PC-3 (cell line): Measurements from ENCODE around the gene PRRC1. TPM values are rescaled to one million over a fixed set of nuclear protein-coding genes. Genes with fewer than 3 reads are reported as not detected.

Experiments
- ATAC-seq: fragments of 200-7000 bp; cut with Tn5 transposase; 2 replicates; pipeline ENCODE4 v1.9.1; 2020; ENCODE audit warnings: mild to moderate bottlenecking, moderate library complexity
- BruUV-seq: library from RNA; stranded (reverse); fragments of 400-500 nt; replicated peaks from 2 replicates; lab custom pipeline; 2021; lab: Mats Ljungman, UMichigan
- CTCF ChIA-PET: fragments of 300-600 bp; sonication (Branson Sonifier 250); formaldehyde crosslinking; loops from one replicate; lab custom pipeline; 2022; ENCODE audit warnings: antibody characterized with exemption; lab: Charles Lee
- POLR2A ChIA-PET: fragments of 300-600 bp; sonication (Branson Sonifier 250); formaldehyde crosslinking; loops from one replicate; lab custom pipeline; 2022; ENCODE audit warnings: antibody characterized with exemption; ENCODE audit not compliant: unreplicated experiment; lab: Charles Lee
- DNase-seq: peaks from one replicate; pipeline ENCODE4 v3.0.0-alpha.2; 2015
- H2AFZ ChIP-seq: fragments of 300-600 bp; sonication (generic); 2 replicates; pipeline ENCODE4 v1.6.0; 2016; ENCODE audit warnings: antibody characterized with exemption, low read length
- H3F3A ChIP-seq: fragments of 300-600 bp; sonication (generic); one replicate; pipeline ENCODE4 v1.6.0; 2017; ENCODE audit warnings: antibody characterized with exemption, low read length, control low read depth, mild to moderate bottlenecking; ENCODE audit not compliant: unreplicated experiment
- H3K27ac ChIP-seq: fragments of 300-600 bp; sonication (generic); 2 replicates; pipeline ENCODE4 v1.5.1; 2016; ENCODE audit warnings: mild to moderate bottlenecking, low read length
- H3K27me3 ChIP-seq: fragments of 300-600 bp; sonication (generic); 2 replicates; pipeline ENCODE4 v1.6.1; 2016; ENCODE audit warnings: low read length, mixed read lengths
- H3K36me3 ChIP-seq: fragments of 300-600 bp; sonication (generic); 2 replicates; pipeline ENCODE4 v1.6.1; 2016; ENCODE audit warnings: low read depth, mixed run types, low read length, mixed read lengths
- H3K4me1 ChIP-seq: fragments of 300-600 bp; sonication (generic); 2 replicates; pipeline ENCODE4 v1.5.1; 2016; ENCODE audit warnings: low read length; ENCODE audit not compliant: insufficient read depth
- H3K4me2 ChIP-seq: fragments of 300-600 bp; sonication (generic); 2 replicates; pipeline ENCODE4 v1.6.0; 2016; ENCODE audit warnings: low read length
- H3K4me3 ChIP-seq: fragments of 300-600 bp; sonication (generic); 2 replicates; pipeline ENCODE4 v1.5.1; 2016; ENCODE audit warnings: mild to moderate bottlenecking, low read length, mixed read lengths
- H3K79me2 ChIP-seq: fragments of 300-600 bp; sonication (generic); 2 replicates; pipeline ENCODE4 v1.6.1; 2017; ENCODE audit warnings: low read length, mixed read lengths
- H3K9ac ChIP-seq: fragments of 300-600 bp; sonication (generic); 2 replicates; pipeline ENCODE4 v1.6.0; 2016; ENCODE audit warnings: mild to moderate bottlenecking, low read length
- H3K9me2 ChIP-seq: fragments of 300-600 bp; sonication (generic); replicated peaks from 2 replicates; pipeline ENCODE4 v1.6.1; 2016; ENCODE audit warnings: mixed run types, low read length, mixed read lengths
- H3K9me3 ChIP-seq: fragments of 300-600 bp; sonication (generic); 2 replicates; pipeline ENCODE4 v1.6.1; 2016; ENCODE audit warnings: low read length, mixed read lengths
- H4K20me1 ChIP-seq: fragments of 300-600 bp; sonication (generic); 2 replicates; pipeline ENCODE4 v1.6.1; 2016; ENCODE audit warnings: low read length, mixed read lengths
- EZH2 ChIP-seq: fragments of 300-600 bp; sonication (generic); IDR thresholded peaks from one replicate; pipeline ENCODE4 v1.6.1; 2017; ENCODE audit warnings: antibody characterized with exemption, mild to moderate bottlenecking, low read length; ENCODE audit not compliant: unreplicated experiment
- EZH2phosphoT487 ChIP-seq: fragments of 300-600 bp; sonication (generic); IDR thresholded peaks from 2 replicates; pipeline ENCODE4 v1.6.1; 2018; ENCODE audit warnings: mild to moderate bottlenecking, antibody characterized with exemption, low read length, borderline replicate concordance
- intact Hi-C: fragments of 100-400 bp; cut with micrococcal nuclease; formaldehyde crosslinking; loops from 2 replicates; pipeline ENCODE4 v1.9.0; 2023
- total RNA-seq: library from RNA; depleted of rRNA; stranded (reverse); fragments of >200 nt; gene quantifications from 2 replicates; pipeline ENCODE4 v1.2.3, GENCODE V29; 2014
- TF ChIP-seq, protein P1 (sequence below): fragments of 300-600 bp; sonication (generic); conservative IDR thresholded peaks from 2 replicates; pipeline ENCODE4 v1.5.1; 2017; ENCODE audit warnings: antibody characterized with exemption, low read depth, mild to moderate bottlenecking, low read length

The PRRC1 gene
- total RNA-seq, 1 experiment from 2014 or later, result 56.4 TPM

DNA sequence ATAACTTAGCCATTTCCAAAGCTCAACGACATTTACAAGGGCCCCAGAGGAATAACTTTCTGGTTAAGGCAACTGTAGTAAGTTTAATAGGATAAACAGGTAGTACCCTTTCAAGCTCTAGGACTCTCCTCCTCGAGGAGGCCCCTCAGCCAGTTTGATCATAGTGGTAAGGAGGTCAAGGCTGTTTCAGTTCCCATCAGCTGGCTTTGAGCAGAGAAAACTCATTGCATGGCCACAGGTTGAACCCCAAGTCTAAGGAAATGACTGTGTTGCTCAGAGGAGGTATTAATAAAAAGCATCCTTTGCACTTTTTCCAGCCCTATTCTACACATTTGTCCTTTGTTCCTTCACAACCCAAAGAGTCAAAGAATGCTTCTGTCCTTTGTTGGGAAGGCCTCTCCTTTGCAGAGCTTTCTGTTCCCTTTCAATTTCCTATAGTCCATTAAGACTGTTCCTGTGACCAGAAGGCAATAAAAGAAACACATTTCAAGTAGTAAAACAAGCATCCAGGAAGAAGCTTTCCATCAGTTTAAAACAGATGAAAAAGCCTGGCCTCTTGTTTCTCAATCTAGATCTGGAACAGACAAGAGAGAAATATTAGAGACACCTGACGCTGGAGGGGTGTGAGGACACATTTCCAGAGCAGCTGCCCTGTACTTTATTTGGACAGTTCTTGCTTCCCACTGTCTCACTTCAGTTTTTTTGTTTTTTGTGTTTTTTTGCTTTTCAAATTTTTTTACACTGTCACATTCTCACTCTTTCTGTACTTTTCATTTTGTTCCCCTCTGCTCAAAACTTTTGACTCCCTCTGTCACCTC is 54.1 kb downstream of the PRRC1 start:
- no peak overlapping the region for H3K27ac ChIP-seq
- ChIA-PET CTCF (no interaction called here), POLR2A (no interaction called here)
- H3K27me3 ChIP-seq, result peaks cover 22% of the 10 kb centered on the region; the same call in 1 of the 2 replicates
- H3F3A ChIP-seq, result no peaks in the 10 kb centered on the region
- H2AFZ ChIP-seq, result no peak overlapping the region
- no peaks in the 10 kb centered on the region for H4K20me1 ChIP-seq
- no peaks in the 10 kb centered on the region for H3K79me2 ChIP-seq
- H3K4me2 ChIP-seq, result no peak overlapping the region
- ATAC-seq, result no peak
- no peak for TF ChIP-seq EZH2phosphoT487
- no peak for TF ChIP-seq EZH2
- TF ChIP-seq, protein P1, sequence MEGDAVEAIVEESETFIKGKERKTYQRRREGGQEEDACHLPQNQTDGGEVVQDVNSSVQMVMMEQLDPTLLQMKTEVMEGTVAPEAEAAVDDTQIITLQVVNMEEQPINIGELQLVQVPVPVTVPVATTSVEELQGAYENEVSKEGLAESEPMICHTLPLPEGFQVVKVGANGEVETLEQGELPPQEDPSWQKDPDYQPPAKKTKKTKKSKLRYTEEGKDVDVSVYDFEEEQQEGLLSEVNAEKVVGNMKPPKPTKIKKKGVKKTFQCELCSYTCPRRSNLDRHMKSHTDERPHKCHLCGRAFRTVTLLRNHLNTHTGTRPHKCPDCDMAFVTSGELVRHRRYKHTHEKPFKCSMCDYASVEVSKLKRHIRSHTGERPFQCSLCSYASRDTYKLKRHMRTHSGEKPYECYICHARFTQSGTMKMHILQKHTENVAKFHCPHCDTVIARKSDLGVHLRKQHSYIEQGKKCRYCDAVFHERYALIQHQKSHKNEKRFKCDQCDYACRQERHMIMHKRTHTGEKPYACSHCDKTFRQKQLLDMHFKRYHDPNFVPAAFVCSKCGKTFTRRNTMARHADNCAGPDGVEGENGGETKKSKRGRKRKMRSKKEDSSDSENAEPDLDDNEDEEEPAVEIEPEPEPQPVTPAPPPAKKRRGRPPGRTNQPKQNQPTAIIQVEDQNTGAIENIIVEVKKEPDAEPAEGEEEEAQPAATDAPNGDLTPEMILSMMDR, result no peak
- no TSS peak for BruUV-seq
- intact Hi-C loops, result no loop called here
- H3K36me3 ChIP-seq, result no peaks in the 10 kb centered on the region
- no peaks in the 10 kb centered on the region for H3K4me1 ChIP-seq
- no peak overlapping the region for H3K9ac ChIP-seq
- H3K9me3 ChIP-seq, result 0 out of 2 replicates have a peak, but pooled peaks cover 3% of the 10 kb centered on the region
- H3K9me2 ChIP-seq, result no peaks in the 10 kb centered on the region
- no peak overlapping the region for H3K4me3 ChIP-seq
- no peak for DNase-seq

DNA sequence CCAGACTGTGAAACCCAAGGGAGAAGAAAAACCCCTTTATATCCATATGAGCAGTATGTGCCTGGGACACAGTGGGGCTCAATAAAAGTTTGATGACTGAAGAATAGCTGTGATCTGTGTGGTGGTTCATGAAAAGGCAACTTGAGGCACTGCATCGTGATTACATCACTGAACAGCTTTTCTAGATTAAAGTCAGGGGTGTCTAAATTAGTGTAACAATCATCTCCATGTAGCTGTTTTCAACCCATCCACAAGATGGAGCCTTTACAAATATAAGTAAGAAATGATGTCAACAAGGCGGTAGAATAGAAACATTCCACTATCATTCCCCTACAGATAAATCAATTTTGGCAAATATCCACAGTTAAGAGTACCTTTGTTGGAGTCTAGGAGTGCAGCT is 55.5 kb downstream of the PRRC1 start:
- POLR2A ChIA-PET, result no interaction called here

More for the DNA sequence above, 55.5 kb downstream of the PRRC1 start:
- Histone ChIP-seq H3K4me1 (no peaks in the 10 kb centered on the region), H3K27ac (no peak overlapping the region), H2AFZ (no peak overlapping the region), H4K20me1 (no peaks in the 10 kb centered on the region), H3K9me3 (0 out of 2 replicates have a peak, but pooled peaks cover 3% of the 10 kb centered on the region), H3K36me3 (no peaks in the 10 kb centered on the region), H3K9ac (no peak overlapping the region), H3K9me2 (no peaks in the 10 kb centered on the region), H3K79me2 (no peaks in the 10 kb centered on the region), H3K4me3 (no peak overlapping the region), H3F3A (no peaks in the 10 kb centered on the region), H3K4me2 (no peak overlapping the region), H3K27me3 (peaks cover 8% of the 10 kb centered on the region; the same call in 1 of the 2 replicates)
- CTCF ChIA-PET, result interaction anchor here (0.6 kb wide), 1 partner anchor 302 kb away, joined by 4 read pairs; no protein-coding TSS in a partner anchor
- TF ChIP-seq EZH2 (no peak), EZH2phosphoT487 (no peak)
- TF ChIP-seq, protein P1, result peak; percentile 63
- DNase-seq, result peak; percentile 28
- no peak; the same call in 1 of the 2 replicates for ATAC-seq
- BruUV-seq, result no TSS peak
- intact Hi-C loops, result no loop called here
